NCI-H1694 treated with DMSO at 0.1 percent for 48 hours (cell line): ENCODE measurements around the gene CYYR1.

Experiments used
- DNase-seq: peaks from one replicate; lab custom pipeline; 2025; lab: John Stamatoyannopoulos, UW

CYYR1 gene

DNA sequence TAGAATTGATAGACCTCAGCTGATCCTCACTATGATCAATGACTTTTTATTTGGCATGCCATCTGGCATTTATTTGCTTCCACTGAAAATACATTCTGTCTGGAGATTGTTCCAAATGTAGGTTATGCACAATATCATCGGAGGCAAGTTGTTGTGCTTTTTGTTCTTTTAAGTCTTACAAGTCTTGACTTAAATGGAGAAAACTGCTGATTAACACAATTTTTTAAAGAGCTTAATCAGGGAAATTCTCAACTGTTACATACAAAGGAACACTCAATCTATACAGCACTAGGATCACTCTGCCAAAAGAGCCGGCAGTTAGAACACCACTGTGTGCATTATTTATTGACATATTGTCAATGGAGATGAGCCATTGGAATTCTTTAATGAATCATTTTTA is 19.2 kb downstream of the CYYR1 start:
- DNase-seq: peak; percentile 91

DNA sequence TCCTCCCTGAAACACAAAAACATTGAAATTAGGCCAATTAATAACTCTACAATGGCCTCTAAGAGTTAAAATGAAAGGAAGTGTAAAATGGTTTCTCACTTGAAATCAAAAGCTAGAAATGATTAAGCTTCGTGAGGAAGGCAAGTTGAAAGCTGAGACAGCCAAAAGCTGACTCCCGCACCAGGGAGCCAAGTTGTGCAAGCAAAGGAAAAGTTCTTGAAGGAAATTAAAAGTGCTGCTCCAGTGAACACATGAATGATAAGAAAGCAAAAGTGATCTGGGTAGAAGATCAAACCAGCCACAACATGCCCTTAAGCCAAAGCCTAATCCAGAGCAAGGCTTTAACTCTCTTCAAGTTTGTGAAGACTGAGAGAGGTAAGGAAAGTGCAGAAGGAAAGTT is 22.8 kb downstream of the CYYR1 start:
- no peak for DNase-seq

DNA sequence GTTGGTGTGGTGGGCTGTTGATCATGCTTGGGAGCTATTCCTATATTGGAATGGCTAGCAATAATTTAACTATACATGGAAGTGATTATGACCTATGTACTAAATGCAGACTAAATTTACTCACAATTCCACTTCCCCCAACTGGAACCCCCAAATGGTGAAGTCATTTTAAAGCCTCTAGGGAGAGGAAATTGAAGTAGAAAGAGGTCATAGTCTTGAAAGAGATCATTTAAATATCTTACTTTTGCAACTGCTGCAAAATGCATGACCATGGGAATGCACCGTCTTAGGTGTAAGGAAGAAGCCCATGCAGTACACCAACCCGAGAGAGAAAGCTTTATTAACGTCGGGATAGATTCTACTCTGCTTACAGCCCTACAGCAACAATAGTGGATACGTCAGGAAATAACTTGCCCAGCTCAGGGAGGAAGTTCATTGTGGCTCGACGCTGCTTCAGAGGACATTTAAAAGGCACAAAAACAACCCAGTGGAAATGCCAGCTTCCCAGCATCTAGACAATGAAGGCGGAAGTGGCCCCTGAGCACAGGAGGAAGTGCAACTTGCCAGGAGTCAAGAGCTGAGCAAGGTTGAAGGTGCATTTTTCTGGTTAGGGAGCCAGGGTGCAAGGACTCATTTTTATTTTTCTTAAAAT is 26.5 kb downstream of the CYYR1 start:
- no peak for DNase-seq

GRCh38 chr21:26544201-26544775 is 28.8 kb downstream of the CYYR1 start:
- no peak for DNase-seq

- DNase-seq: no peak
Observed at GRCh38 chr21:26540651-26541050, 32.4 kb downstream of the CYYR1 start.

GRCh38 chr21:26539566-26539965 is 33.5 kb downstream of the CYYR1 start:
- no peak for DNase-seq

GRCh38 chr21:26534517-26534916 is 38.6 kb downstream of the CYYR1 start:
- no peak for DNase-seq

GRCh38 chr21:26532208-26532607 is 40.9 kb downstream of the CYYR1 start:
- no peak for DNase-seq

- no peak for DNase-seq
Observed at GRCh38 chr21:26529526-26529925, 43.6 kb downstream of the CYYR1 start.

DNA sequence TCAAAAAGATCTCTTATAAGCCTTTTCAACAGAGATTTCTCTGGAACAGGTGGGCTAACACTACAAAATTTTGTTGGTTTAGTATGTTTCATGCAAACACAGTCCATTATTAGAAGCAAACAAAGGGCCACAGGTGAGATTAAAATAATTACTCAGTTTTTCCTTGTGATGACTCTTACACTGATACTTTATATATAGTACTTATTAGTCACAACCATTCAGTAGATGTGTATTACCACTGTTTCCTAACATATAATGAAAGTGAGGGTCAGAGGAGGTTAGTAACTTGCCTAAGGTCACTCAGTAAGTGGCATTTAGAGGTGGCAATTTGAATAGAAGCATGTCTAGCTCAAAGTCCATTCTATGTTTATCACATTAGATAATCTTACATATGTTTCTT is 44.2 kb downstream of the CYYR1 start:
- no peak for DNase-seq

DNA sequence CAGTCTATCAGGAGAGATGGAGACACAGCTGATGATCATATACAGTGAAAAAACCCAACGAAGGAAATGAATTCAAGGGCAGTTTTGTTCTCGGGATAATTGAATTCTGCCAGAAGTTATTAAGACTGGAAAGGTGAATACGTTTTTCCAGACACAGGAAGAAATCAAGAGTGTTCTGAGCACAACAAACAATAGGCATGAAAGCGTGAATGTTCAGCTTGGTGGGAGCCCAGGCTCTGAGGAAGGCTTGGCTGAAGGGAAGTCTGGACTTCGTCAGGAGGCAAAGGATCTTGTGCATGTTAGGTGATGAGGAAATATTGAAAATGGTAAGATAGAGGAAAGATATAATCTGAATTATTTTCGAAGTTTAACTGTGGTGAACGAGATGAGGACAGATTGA is 50.4 kb downstream of the CYYR1 start:
- DNase-seq: no peak

DNA sequence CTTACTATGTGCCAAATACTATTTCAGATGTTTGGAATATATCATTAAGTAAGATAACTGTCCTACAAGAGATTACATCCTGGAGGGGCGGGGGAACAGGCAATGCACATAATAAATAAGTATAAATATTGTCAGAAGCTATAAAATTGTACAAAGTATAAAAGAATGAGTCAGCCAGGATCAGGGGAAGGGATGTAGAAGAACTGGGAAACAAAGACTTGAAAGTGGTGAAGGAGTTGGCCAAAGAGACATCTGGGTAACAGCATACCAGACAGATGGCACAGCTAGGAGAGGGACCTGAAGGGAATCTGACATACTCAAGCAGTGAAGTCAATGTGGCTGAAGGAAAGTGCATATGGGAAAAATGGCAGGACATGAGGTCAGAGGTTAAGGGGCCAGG is 53.9 kb downstream of the CYYR1 start:
- no peak for DNase-seq

DNA sequence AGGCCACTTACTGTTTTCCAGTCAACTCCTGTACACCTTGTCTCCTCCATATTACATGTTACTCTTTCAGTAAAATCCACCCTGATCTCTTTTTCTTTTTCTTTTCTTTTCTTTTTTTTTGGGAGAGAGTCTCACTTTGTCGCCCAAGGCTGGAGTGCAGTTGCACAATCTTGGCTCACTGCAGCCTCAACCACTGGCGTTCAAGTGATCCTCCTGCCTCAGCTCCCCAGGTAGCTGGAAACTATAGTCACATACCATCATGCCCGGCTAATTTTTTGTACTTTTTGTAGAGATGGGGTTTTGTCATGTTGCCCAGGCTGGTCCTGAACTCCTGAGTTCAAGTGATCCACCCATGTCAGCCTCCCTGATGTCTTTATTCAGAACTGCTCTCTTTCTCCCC is 57.8 kb downstream of the CYYR1 start:
- no peak for DNase-seq

DNA sequence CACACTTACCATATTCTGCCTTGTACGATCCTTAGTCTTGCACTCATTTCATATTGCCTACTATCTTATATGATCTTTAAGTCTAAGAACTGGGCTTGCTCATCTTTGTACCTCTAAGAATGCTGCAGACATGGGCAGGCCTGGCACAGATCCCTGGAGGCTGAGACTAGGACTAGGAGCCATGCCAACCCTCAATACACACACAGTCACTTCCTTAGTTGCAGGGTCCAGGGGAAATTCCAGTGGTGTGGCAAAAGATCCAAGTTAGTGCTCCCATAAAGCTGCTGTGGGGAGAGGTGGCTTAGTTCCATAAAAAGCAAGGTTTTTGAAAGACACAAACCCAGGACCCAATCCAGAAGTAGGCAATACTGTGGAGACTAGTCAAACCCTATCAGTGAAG is 59.9 kb downstream of the CYYR1 start:
- DNase-seq: no peak

- DNase-seq: no peak
Observed at GRCh38 chr21:26512664-26513063, 60.4 kb downstream of the CYYR1 start.

DNA sequence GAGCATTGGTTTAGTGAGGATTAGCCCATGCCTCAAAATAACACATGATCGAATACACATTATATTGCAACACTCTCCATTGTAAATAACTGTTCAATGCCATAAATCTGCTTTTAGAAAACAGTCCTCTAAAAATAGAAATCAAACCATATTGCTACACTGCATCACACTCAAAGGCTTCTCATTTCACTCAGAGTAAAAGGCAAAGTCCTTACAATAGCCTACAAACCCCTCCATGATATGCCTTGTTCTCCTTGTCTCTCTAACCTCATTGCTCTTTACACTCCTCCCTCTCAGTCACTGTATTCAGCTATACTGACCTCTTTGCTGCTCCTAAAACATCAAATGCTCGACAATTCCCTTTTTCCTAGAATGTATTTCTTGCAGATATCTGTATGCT is 64.2 kb downstream of the CYYR1 start:
- no peak for DNase-seq

GRCh38 chr21:26506956-26507355 is 66.1 kb downstream of the CYYR1 start:
- DNase-seq: peak; percentile 91

DNA sequence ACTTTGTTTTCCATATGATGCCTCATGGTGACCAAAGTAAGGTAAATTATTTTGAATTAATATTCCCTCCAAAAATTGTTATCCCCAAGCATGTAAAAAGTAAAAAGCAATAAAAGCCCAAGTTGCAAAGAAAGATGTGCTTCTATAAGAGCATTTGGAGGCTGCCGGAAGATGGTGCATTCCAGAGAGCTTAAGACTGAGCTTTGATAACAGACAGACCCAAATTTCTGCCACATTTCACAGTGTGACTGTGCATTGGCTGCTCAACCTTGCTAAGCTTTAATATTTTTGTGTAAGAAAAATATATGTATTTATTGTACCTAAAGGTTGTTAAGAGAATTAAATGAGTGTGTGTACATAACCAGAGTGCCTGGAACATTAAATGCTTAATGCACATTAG is 67.9 kb downstream of the CYYR1 start:
- DNase-seq: no peak

DNA sequence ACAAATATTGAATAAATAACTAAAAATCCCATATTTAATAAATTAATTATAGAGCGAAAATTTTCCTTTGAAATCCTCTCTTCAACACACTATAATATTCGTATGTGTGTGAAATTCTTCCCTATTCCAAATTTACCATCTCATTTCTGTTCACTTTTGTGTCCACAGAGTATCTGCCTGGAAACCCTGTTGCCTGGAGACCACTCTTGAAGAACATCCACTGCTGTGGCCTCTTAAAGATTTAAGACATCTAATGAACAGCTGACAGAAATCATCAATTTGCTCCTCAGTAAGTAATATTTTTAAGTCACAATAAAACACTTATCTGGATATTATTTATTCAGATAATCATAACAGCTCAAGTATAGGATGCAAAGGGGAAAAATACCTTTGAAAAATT is 69.7 kb downstream of the CYYR1 start:
- no peak for DNase-seq

DNA sequence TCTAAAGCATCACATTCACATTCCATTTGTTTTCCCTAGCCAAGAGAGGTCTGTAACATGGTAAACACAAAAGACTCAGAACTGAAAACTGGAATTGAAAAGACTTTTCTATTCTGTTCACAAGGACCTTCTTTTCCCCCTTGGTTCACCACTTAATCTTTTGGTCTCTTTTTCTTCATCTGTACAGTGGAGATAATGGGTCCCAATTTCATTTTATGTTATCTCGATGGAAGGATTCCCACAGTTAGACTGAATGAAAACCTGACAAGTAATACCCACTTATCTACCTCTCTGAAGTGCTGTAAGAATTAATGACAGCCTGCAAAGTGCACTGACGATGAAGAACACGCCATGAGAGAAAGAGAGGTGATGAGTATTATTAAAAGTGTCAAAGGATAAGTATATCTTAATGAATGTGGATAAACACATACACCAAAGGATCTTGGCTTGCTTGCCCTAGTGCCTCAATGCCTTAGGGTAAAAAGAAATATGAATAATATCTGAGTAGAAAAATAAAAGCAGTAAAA is 71.5 kb downstream of the CYYR1 start:
- no peak for DNase-seq

DNA sequence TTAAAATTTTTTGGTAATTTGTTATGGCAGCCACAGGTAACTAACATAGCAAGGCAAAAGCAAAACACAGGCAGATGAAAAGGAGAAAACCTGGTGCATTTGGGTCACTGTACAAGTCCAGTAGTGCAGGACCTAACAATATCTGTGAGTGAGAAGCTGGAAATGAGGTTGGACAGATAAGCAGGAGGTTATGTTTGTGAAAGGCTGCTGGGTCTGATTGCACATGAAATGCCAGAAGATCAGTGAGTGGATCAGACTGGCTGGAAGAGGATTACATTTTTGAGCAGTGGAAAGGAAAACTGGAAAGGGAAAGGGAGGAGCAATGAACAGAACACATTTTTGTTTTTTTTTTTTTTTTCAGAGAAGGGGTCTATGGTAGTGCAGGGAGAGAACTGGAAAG is 73.6 kb downstream of the CYYR1 start:
- no peak for DNase-seq

DNA sequence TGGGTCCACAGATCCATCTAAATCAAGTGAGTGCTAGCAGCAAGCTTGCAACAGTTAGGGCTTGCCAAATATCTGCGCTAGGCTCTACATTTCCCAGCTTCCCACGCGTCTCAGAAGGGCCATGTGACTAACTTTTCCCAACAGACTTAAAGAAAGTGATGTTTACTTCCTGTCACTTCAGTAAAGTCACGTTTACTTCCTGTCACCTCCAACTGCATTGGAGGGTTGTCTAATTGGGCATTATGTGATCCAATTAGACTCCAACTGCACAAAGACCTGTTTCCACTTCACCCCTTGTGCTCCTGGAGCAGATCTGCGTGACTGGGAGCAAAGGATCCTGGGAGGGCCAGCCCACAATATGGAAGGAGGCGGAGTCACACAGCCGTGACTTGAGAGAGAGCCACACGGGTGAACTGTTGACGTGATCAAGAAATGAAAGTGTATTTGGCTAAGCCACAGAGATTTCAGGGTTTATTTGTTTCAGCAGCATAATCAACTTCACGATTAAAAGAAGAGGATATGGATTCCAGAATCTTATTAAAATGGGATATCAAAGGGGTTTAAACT is 77.7 kb downstream of the CYYR1 start:
- DNase-seq: no peak

- DNase-seq: no peak
Observed at GRCh38 chr21:26491663-26492062, 81.4 kb downstream of the CYYR1 start.

GRCh38 chr21:26490771-26491170 is 82.3 kb downstream of the CYYR1 start:
- no peak for DNase-seq
